Breast epithelium (tissue), 3 donors: Measurements from ENCODE around the gene ARSK.

Source experiments
- CTCF ChIP-seq, 3 donors: fragments of 450-650 bp; IDR thresholded peaks; one replicate each; pipeline ENCODE4 v1.5.1; 2016 to 2017; ENCODE audit warnings: antibody characterized with exemption in 3 of 3, mild to moderate bottlenecking in 3 of 3, moderate library complexity in 3 of 3
- POLR2A ChIP-seq: fragments of 450-650 bp; IDR thresholded peaks from one replicate; pipeline ENCODE4 v1.6.1; 2016; ENCODE audit warnings: antibody characterized with exemption, mild to moderate bottlenecking, moderate library complexity
- POLR2AphosphoS5 ChIP-seq, 3 donors: sonication (generic); formaldehyde crosslinking; IDR thresholded peaks; one replicate each; pipeline ENCODE4 v1.6.1; 2017; ENCODE audit warnings: antibody characterized with exemption in 3 of 3

- no peak for TF ChIP-seq CTCF (IDR thresholded peaks at IDR 0.05)
- TF ChIP-seq POLR2AphosphoS5 (IDR thresholded peaks at IDR 0.05), result no peak
- TF ChIP-seq POLR2A, result no peak
Observed at GRCh38 chr5:95563367-95563766, 8.5 kb downstream of the ARSK start.
